Fibroblast of skin of abdomen (primary cell): ENCODE measurements around the gene CHAC1.
A peak's percentile ranks its signal among the peaks of the same experiment; 100 is the strongest.
"Not testable (repeated sequence)": the region's sequence is repeated elsewhere in the genome, so short reads cannot be mapped to it uniquely, and the experiment has no call there.

Source experiments
- DNase-seq: peaks from one replicate; pipeline ENCODE4 v3.0.0-alpha.2; 2013

The CHAC1 gene

DNA sequence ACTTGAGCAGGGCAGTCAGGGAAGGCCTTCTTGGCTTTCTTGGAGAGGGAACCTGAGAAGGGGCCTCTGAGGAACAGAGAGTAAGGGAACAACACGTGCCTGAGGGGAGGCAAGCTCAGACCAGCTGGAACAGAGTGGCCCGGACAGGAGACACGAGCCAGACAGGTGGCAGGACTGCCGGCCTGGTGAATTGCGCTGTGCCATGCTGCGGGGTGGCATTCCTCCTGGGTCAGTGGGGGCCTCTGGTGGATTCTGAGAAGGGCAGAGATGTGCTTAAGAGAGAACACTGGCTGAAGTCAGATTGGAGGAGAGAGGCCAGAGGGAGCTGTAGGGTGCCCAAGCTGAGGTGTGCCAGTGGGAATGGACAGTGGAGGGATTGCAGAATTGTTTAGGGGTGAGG, 4.9 kb downstream of the CHAC1 start:
- DNase-seq, result no peak

DNA sequence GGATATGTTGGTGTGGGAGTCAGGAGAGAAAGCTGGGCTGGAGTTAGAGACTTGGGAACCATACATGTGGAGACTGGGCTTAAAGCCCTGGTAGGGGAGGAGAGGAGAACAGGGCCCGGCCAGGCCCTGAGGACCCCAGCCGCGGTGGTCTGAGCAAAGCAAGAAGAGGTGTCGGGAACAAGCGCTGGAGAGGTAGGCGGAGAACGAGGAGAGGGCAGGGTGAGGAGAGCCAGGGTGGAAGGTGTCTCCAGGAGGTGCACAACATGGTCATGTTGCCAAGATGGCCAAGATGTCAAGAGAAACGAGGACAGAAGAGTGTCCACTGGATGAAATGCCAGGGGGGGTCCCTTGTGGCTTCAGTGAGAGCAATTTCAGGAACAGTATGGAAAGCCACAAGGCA, 5.5 kb downstream of the CHAC1 start:
- DNase-seq, result peak; percentile 10

GRCh38 chr15:40959331-40960141, 6.3 kb downstream of the CHAC1 start:
- DNase-seq, result no peak

GRCh38 chr15:40960151-40960885, 7.0 kb downstream of the CHAC1 start:
- DNase-seq, result no peak

- DNase-seq, result no peak
Observed at GRCh38 chr15:40960925-40961324, 7.7 kb downstream of the CHAC1 start.

- not testable (repeated sequence) for DNase-seq
Observed at GRCh38 chr15:40961740-40962139, 8.5 kb downstream of the CHAC1 start.

- DNase-seq, result not testable (repeated sequence)
Observed at GRCh38 chr15:40962317-40962716, 9.0 kb downstream of the CHAC1 start.

DNA sequence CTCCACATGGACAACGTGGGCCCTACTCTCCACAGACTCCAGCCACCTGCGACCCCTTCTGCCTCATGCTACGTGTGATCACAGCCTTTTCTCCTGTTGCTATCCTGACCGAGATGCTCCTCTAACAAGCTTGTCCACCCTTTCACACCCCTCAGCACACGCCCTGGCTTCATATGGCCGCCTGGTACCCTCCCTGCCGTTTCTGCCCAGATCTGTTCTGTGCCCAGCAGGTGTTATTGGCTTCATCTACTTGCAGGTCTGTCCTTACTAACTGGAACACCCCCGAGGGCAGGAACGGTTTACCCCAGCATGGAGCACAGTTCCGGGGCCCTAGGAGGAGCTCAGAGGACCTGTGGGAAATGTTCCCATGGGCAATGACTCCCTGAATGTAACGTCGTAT, 9.9 kb downstream of the CHAC1 start:
- DNase-seq, result no peak

- no peak for DNase-seq
Observed at GRCh38 chr15:40964006-40964405, 10.7 kb downstream of the CHAC1 start.

DNA sequence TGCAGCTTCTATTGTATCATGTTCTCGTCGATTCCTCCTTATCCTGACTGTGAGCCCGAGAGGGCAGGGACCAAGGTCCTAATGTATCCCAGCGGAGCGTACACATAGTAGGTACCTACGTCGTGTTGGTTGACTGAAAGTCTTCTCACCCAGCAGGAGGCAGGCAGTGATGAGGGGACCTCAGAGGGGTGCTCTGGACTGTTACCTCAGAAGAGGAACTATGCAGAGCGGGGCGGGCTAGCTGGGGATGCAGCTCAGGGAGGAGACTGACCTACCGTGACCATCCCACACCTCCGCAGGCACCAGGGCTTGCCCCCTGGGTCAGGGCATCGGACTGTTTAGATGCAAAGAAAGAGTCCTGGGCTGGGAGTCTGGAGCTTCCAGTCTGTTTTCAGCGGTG, 11.4 kb downstream of the CHAC1 start:
- no peak for DNase-seq

- no peak for DNase-seq
Observed at GRCh38 chr15:40968290-40969085, 15.2 kb downstream of the CHAC1 start.

DNA sequence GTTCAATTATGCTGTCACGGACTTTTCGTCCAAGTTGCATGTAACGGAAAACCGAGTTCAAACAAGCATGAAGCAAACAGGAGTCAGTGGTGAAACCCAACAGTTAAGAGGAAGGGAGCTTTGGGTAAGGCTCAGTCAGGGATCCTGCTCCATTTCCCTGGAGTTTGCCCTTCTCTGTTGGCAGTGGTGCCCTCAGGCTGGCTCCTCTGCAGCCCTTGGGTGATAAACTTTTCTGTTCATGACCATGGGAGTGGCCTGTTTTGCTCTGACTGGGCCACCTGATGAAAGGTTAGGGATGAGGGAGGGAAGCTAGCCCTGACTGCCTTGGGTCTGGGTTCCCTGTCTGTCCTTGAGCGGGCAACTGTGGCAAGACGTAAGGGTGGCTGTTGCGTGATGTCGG, 16.1 kb downstream of the CHAC1 start:
- no peak for DNase-seq

DNA sequence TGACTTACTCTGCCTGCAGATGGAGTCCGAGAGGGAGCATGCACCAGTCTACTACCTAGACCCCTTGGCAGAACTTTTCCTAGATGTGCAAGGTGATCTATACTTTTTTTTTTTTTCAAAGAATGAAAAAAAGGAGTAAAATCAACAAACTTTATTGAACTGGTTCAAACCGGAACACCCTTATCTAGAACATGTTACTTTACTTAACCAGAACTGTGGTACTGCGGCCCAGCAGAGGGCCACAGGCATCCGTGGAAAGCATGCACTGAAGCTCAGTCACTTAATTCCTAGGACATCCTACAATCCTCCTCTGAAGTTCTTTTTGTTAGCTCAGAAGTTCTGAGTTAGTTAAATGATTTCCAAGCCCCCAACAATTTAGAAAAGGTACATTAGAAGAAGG, 21.6 kb downstream of the CHAC1 start:
- no peak for DNase-seq

DNA sequence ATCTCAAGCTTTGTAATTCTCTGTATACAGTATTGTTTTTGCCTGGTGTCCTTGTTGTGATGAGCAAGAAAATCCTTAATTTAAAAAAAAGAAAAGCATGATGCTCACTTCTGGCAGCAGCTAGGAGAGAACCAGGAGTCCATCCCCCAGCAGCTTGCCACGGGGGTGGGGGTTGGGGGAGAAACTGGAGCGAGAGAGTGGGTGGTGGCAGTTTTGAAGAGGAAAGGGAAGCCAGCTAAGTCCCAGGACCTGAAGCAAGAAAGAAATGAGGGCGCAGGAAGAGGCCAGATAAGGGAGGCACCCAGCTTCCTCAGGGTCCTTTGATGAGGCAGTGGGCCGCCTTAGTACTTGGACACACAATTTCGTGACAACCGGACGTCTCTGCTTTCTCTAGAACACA, 23.5 kb downstream of the CHAC1 start:
- DNase-seq, result no peak

GRCh38 chr15:40978141-40978540, 24.9 kb downstream of the CHAC1 start:
- DNase-seq, result no peak

GRCh38 chr15:40978562-40978961, 25.3 kb downstream of the CHAC1 start:
- DNase-seq, result no peak

GRCh38 chr15:40981186-40981585, 27.9 kb downstream of the CHAC1 start:
- DNase-seq, result no peak

GRCh38 chr15:40982855-40983254, 29.6 kb downstream of the CHAC1 start:
- DNase-seq, result peak; percentile 31

DNA sequence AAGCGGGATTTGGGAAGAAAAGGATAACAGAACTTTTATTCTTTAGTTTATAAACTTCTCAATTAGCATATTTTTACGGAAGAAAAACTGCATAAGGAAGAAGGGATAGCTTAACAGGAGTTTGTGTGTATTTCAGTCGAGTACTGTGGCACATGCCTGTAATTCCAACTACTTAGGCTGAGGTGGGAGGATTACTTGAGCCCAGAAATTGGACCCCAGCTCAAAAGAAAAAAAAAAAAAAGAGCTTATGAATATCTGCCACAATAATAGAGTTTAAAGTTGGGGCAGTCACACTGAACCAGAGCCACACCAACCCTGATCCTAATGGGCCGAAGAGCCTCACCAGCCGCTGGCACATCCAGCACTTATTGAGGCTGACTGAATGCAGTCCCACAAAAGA, 31.1 kb downstream of the CHAC1 start:
- no peak for DNase-seq

- peak; percentile 84 for DNase-seq
Observed at GRCh38 chr15:40984964-40985363, 31.7 kb downstream of the CHAC1 start.

DNA sequence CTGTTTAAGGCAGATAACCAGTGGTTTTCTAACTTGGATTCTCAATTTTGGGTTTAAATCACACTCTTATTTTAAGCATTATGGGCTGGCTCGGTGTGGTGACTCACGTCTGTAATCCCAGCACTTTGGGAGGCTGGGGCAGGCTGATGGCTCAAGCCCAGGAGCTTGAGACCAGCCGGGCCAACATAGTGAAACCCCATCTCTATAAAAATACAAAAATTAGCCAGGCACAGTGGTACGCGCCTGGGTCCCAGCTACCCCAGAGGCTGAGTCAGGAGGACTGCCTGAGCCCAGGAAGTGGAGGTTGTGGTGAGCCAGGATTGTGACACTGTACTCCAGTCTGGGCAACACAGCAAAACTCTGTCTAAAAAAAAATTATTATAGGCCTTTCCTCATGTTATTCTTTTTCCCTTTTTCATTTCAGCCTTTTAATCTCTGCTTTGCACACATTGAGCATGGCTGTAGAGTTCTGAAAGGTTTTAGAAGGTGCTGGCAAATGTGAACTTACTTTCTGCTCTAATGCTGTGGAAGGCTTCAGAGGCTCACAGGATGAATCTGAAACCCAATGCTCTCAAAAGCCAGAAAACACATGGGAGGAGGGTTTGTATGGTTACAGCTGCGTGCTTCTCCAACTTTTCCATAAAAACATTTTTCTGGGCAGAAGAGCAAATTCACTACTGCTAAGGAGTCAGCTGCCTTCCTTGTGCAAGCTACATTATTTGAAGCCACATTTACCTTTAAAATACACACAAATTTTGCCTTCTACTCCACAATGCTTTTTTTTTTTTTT, 32.5 kb downstream of the CHAC1 start:
- peak; percentile 38 for DNase-seq

GRCh38 chr15:40986820-40987219, 33.5 kb downstream of the CHAC1 start:
- no peak for DNase-seq
